ENCODE results near the gene MRPL52.
"Not testable (repeated sequence)": the region's sequence is repeated elsewhere in the genome, so short reads cannot be mapped to it uniquely, and the experiment has no call there.

The MRPL52 gene

GRCh38 chr14:22808388-22809209 is 21.1 kb upstream of the MRPL52 start:
- DNase-seq (ENCODE audit: low read depth): no peak

DNA sequence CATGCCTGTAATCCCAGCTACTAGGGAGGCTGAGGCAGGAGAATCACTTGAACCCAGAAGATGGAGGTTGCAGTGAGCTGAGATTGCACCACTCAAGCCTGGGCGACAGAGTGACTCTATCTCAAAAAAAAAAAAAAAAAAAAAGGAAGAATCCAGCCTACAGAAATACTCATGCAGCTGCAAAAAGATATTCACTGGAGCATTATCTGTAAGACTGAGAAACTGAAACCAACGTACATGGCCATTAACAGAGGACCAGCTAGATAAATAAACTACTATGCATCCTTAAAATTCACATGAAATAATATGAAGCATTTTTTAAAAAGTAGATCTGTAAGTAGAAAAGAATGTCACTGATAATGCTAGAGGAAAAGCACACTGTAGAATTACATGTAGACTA is 18.0 kb upstream of the MRPL52 start:
- no peak for DNase-seq (ENCODE audit: low read depth)

DNA sequence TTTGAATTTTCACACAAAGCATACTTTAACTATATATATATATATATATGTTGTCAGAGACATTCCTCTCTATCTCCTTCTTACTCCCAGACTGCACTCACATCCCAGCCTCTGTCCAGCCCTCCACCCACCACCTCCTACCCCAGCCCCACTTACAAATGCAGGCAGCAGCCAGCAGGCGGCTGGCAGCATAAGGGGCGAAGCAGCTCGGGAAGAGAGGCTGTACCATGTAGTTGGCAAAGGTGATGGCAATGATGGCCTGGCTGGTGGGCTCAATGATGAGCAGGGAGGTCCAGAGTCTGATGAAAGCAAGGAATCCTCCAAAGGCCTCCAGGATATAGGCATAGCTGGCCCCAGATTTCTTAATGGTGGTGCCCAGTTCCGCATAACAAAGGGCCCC is 16.9 kb upstream of the MRPL52 start:
- no peak for DNase-seq (ENCODE audit: low read depth)

- DNase-seq (ENCODE audit: low read depth): no peak
Measured at GRCh38 chr14:22813145-22813544, 16.5 kb upstream of the MRPL52 start.

DNA sequence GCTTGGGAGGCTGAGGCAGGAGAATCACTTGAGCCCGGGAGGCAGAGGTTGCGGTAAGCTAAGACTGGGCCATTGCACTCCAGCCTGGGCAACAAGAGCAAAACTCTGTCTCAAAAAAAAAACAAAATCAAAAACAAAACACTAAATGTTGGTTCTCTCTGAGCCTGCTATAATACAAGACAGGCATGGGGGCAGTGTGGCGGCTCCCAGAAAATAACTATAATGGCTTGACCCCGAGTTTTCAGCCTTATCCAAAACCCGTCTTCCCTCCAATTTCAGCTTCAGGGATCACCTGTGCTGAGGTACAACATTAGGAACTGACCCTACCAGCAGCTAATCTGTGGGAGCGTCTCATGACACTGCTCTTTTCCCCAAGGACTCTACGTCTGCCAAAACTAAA is 15.3 kb upstream of the MRPL52 start:
- DNase-seq (ENCODE audit: low read depth): no peak

DNA sequence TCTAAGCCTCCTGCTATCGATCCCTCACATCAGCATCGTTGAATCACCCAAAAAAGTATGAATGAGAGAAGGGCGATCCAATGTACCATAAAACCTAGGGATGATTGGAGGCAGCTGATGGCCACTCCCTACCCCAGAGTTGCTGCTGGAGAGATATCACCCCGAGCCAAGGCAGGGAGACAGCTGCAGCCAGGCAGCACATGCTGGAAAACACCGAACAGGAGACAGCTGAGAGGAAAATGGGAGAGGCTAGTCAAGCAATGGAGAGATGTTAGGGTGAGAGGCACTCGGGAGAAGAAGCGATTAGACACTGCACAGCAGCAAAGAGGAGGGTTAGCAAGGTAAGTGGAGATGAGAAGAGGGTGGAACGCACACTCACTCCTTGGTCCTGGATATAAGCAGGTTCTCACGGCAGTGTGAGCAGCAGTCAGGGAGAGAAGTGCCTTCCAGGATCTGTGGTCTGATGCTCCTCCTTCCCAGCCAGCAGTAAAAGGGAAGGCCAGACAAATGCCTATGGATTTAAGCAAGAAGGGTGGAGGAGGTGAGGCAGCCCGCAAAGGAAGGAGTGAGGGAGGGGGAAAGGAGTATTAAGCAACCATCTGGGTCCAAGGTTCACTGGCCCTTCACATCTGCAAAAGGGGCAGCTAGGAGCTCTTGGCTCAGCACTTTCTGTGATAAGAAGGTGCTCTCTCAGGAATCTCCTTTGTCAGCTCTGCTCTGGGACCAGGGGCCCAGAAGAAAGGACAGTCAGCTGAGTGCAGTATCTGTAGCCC is 14.6 kb upstream of the MRPL52 start, which contains the start of gene SLC7A7:
Gene SLC7A7 (minus strand): TSS at position 495 of the 773 bp plus-strand sequence. CDS start 2,037 bp downstream, outside the sequence.
- no peak for DNase-seq (ENCODE audit: low read depth)

- peak; percentile 83 for DNase-seq (ENCODE audit: low read depth)
Measured at GRCh38 chr14:22819151-22819988, 10.3 kb upstream of the MRPL52 start.

DNA sequence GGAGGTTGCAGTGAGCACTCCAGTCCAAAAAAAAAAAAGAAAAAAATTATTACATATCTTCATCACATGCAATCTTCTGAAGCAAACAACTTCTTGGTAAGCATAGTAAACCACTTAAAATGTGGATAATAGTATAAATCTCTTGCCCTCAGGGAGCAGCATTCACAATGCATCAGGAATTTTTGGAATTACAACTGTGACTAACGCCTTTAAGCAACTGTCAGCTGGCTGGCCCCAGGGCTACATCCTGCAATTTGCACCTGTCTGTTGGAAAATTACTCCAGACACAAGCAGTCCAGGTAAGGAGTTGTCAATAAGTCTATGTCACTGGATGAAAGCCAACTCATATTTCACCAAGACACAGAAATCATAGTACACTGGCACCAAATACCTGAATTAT is 9.0 kb upstream of the MRPL52 start:
- no peak for DNase-seq (ENCODE audit: low read depth)

DNA sequence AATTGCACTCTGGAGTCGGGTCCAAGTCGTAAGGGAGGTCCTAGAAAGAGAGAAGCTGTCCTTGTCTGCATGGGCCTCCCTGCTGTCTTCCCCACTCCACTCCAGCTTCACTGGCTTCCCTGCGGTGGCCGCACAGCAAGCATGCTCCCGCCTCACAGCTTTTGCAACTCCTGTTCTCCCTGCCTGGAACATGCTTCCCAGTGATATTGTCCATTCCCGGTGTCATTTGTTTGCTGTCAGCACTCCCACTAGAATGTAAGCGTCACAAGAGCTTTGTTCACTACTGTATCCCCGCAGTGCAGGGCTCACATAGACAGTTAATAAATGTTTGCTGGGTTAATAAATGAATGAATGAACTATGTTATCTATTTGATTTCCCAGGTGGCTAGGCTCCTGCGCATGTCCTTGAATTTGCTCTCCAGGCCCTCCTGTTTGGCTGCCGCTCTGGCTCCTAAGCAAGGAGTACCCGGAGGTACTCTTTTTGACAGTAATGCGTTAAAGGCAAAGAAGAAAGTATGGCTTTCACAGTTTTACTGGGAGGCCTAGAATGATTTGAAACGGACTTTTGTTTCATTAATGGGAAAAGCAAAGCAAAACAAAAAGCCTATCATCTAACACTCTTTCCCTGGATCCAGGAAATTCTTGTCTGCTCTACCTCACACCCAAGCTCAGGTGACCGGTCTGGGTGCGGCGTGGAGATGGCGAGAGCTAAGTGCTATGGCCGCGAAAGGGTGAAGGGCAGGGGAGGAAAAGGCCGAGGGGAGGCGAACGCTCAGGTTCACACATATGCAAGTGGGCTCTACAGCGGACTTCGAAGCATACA is 8.3 kb upstream of the MRPL52 start:
- DNase-seq (ENCODE audit: low read depth): no peak

- no peak for DNase-seq (ENCODE audit: low read depth)
Measured at GRCh38 chr14:22822016-22822570, 7.6 kb upstream of the MRPL52 start.

- DNase-seq (ENCODE audit: low read depth): peak; percentile 81
Measured at GRCh38 chr14:22822571-22823098, 7.1 kb upstream of the MRPL52 start.

GRCh38 chr14:22824711-22825359 is 4.9 kb upstream of the MRPL52 start:
- peak; percentile 93 for DNase-seq (ENCODE audit: low read depth)

DNA sequence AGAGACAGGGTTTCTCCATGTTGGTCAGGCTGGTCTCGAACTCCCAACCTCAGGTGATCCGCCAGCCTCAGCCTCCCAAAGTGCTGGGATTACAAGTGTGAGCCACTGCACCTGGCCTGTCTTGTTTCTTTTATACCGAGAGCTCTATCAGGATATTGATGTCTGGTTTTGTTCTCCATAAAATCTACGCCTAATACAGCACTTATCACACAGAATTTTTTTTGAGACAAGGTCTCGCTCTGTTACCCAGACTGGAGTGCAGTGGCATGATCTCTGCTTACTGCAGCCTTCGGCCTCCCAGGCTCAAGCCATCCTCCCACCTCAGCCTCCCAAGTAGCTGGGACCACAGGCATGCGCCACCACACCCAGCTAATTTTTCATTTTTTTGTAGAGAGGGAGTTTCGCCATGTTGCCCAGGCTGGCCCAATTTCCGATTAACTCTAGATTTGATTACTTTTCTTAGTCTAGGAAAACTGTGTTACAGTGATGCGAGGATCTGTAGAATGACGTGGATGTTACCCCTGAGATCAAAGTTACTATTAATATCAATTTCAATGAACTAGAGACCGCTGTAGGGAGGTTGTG is 519 bp upstream of the MRPL52 start:
- not testable (repeated sequence) for DNase-seq (ENCODE audit: low read depth)

DNA sequence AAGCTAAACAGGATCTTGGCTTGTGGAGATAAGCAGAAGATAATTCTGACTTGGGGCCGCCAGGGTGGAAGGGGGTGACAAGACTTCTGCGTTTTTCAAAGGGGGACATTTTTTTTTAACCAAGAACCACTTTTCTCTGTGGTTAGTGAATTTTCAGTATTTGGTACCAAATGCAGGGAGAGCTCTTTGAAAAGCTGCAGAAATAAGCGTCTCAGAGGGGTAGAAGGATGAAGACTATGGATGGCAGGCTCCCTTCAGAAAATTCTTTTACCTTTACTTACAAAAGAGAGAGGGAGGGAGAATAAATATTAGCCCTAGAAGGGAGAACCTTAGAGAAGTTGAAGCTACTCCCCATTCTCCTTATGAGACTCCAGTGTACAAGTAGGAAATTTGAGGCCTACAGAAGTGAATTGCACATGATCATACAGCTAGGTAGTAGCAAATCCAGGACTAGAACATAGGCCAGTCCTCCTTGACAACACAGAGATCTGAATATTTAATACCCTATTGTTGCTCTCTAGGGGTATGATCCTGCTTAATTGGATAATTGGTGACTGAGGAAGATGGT is 840 bp downstream of the MRPL52 start:
- DNase-seq (ENCODE audit: low read depth): no peak

DNA sequence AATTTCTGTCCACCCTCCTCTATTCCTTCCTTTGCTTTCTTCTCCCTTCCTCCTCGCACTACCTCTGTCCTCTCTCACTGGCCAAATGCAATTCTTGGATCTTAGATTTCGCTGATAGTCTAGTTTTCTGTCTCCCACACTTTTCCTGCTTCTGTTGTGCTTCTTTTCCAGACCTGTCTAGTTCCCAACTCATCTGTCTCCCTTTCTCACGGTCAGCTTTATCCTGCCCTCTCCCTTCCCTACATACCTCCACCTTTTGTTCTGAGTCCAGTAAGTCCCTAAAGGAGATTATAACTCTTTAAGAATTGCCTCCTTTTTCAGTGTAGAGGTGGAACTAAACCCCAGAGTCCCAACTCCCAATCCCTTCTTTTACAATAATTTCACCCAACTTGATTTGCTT is 5.8 kb downstream of the MRPL52 start:
- no peak for DNase-seq (ENCODE audit: low read depth)

GRCh38 chr14:22836301-22837113 is 6.8 kb downstream of the MRPL52 start, which contains the start of gene MMP14:
TSS of gene MMP14 (plus strand) at chr14:22836585. CDS start at chr14:22836818, 233 bp downstream.
- DNase-seq (ENCODE audit: low read depth): peak; percentile 92

GRCh38 chr14:22837114-22837749 is 7.5 kb downstream of the MRPL52 start:
- peak; percentile 43 for DNase-seq (ENCODE audit: low read depth)

All from stromal cell of bone marrow (primary cell).